GM19240 (cell line): ENCODE data around the gene DOCK10.
A peak's percentile ranks its signal among the peaks of the same experiment; 100 is the strongest.

ENCODE experiments used
- DNase-seq: peaks from one replicate; pipeline ENCODE4 v3.0.0; 2011; ENCODE audit warnings: low spot score; ENCODE audit not compliant: insufficient read length

DOCK10 gene

GRCh38 chr2:224883172-224883516 lies 159.1 kb downstream of the DOCK10 start:
- no peak for DNase-seq

- no peak for DNase-seq
Measured at GRCh38 chr2:224882291-224883171, 159.7 kb downstream of the DOCK10 start.

GRCh38 chr2:224881846-224882245 lies 160.4 kb downstream of the DOCK10 start:
- DNase-seq: no peak

- no peak for DNase-seq
Measured at GRCh38 chr2:224876522-224876921, 165.7 kb downstream of the DOCK10 start.

- DNase-seq: peak; percentile 4
Measured at GRCh38 chr2:224875841-224876240, 166.4 kb downstream of the DOCK10 start.

GRCh38 chr2:224875153-224875552 lies 167.1 kb downstream of the DOCK10 start:
- DNase-seq: no peak

GRCh38 chr2:224871813-224872212 lies 170.5 kb downstream of the DOCK10 start:
- no peak for DNase-seq

- DNase-seq: no peak
Measured at GRCh38 chr2:224870341-224870740, 171.9 kb downstream of the DOCK10 start.

GRCh38 chr2:224869601-224870233 lies 172.6 kb downstream of the DOCK10 start:
- DNase-seq: no peak

GRCh38 chr2:224865016-224865415 lies 177.3 kb downstream of the DOCK10 start:
- DNase-seq: no peak

- no peak for DNase-seq
Measured at GRCh38 chr2:224861266-224861665, 181.0 kb downstream of the DOCK10 start.

- DNase-seq: no peak
Measured at GRCh38 chr2:224860786-224861185, 181.5 kb downstream of the DOCK10 start.

GRCh38 chr2:224851811-224852210 lies 190.5 kb downstream of the DOCK10 start:
- no peak for DNase-seq

- no peak for DNase-seq
Measured at GRCh38 chr2:224850081-224850480, 192.2 kb downstream of the DOCK10 start.

- no peak for DNase-seq
Measured at GRCh38 chr2:224849264-224849663, 193.0 kb downstream of the DOCK10 start.

GRCh38 chr2:224847961-224848850 lies 194.1 kb downstream of the DOCK10 start:
- no peak for DNase-seq

- DNase-seq: no peak
Measured at GRCh38 chr2:224847381-224847780, 194.9 kb downstream of the DOCK10 start.

- no peak for DNase-seq
Measured at GRCh38 chr2:224846686-224847085, 195.6 kb downstream of the DOCK10 start.

- no peak for DNase-seq
Measured at GRCh38 chr2:224846161-224846560, 196.1 kb downstream of the DOCK10 start.

GRCh38 chr2:224843141-224843540 lies 199.1 kb downstream of the DOCK10 start:
- no peak for DNase-seq

GRCh38 chr2:224841910-224842309 lies 200.4 kb downstream of the DOCK10 start:
- no peak for DNase-seq

- no peak for DNase-seq
Measured at GRCh38 chr2:224838335-224838734, 203.9 kb downstream of the DOCK10 start.
